ENCODE measurements around the gene SNX25.
"Not testable (repeated sequence)": the region's sequence is repeated elsewhere in the genome, so short reads cannot be mapped to it uniquely, and the experiment has no call there.

SNX25 gene

GRCh38 chr4:185304541-185304940 lies 95.1 kb downstream of the SNX25 start:
- DNase-seq (ENCODE audit: low read depth in 1 of 2, low spot score in 1 of 2): no peak

GRCh38 chr4:185304944-185305690 lies 95.7 kb downstream of the SNX25 start:
- peak in 1 of 2 donors; percentile 4 for DNase-seq (ENCODE audit: low read depth in 1 of 2, low spot score in 1 of 2)

- DNase-seq (ENCODE audit: low read depth in 1 of 2, low spot score in 1 of 2): no peak
These were observed 96.6 kb downstream of the SNX25 start for GRCh38 chr4:185305979-185306442.

GRCh38 chr4:185307136-185307950 lies 97.9 kb downstream of the SNX25 start:
- no peak for DNase-seq (ENCODE audit: low read depth in 1 of 2, low spot score in 1 of 2)

- no peak for DNase-seq (ENCODE audit: low read depth in 1 of 2, low spot score in 1 of 2)
These were observed 100.4 kb downstream of the SNX25 start for GRCh38 chr4:185309770-185310169.

GRCh38 chr4:185311113-185311888 lies 101.9 kb downstream of the SNX25 start:
- DNase-seq (ENCODE audit: low read depth in 1 of 2, low spot score in 1 of 2): no peak

GRCh38 chr4:185312699-185313098 lies 103.3 kb downstream of the SNX25 start:
- DNase-seq (ENCODE audit: low read depth in 1 of 2, low spot score in 1 of 2): no peak

GRCh38 chr4:185317462-185317861 lies 108.1 kb downstream of the SNX25 start:
- DNase-seq (ENCODE audit: low read depth in 1 of 2, low spot score in 1 of 2): not testable (repeated sequence)

GRCh38 chr4:185317880-185318279 lies 108.5 kb downstream of the SNX25 start:
- no peak for DNase-seq (ENCODE audit: low read depth in 1 of 2, low spot score in 1 of 2)

GRCh38 chr4:185318679-185319078 lies 109.3 kb downstream of the SNX25 start:
- no peak for DNase-seq (ENCODE audit: low read depth in 1 of 2, low spot score in 1 of 2)

GRCh38 chr4:185322803-185323202 lies 113.4 kb downstream of the SNX25 start:
- DNase-seq (ENCODE audit: low read depth in 1 of 2, low spot score in 1 of 2): no peak

GRCh38 chr4:185323606-185324005 lies 114.2 kb downstream of the SNX25 start:
- no peak for DNase-seq (ENCODE audit: low read depth in 1 of 2, low spot score in 1 of 2)

GRCh38 chr4:185324361-185324760 lies 115.0 kb downstream of the SNX25 start:
- not testable (repeated sequence) for DNase-seq (ENCODE audit: low read depth in 1 of 2, low spot score in 1 of 2)

GRCh38 chr4:185325721-185326120 lies 116.3 kb downstream of the SNX25 start:
- DNase-seq (ENCODE audit: low read depth in 1 of 2, low spot score in 1 of 2): not testable (repeated sequence)

GRCh38 chr4:185328586-185328985 lies 119.2 kb downstream of the SNX25 start:
- DNase-seq (ENCODE audit: low read depth in 1 of 2, low spot score in 1 of 2): no peak

- DNase-seq (ENCODE audit: low read depth in 1 of 2, low spot score in 1 of 2): not testable (repeated sequence)
These were observed 120.6 kb downstream of the SNX25 start for GRCh38 chr4:185329879-185330510.

GRCh38 chr4:185332575-185333464 lies 123.4 kb downstream of the SNX25 start:
- no peak for DNase-seq (ENCODE audit: low read depth in 1 of 2, low spot score in 1 of 2)

- no peak for DNase-seq (ENCODE audit: low read depth in 1 of 2, low spot score in 1 of 2)
These were observed 124.9 kb downstream of the SNX25 start for GRCh38 chr4:185334326-185334725.

- no peak for DNase-seq (ENCODE audit: low read depth in 1 of 2, low spot score in 1 of 2)
These were observed 126.2 kb downstream of the SNX25 start for GRCh38 chr4:185335579-185335978.

- no peak for DNase-seq (ENCODE audit: low read depth in 1 of 2, low spot score in 1 of 2)
These were observed 130.5 kb downstream of the SNX25 start for GRCh38 chr4:185339941-185340340.

All from activated CD4-positive, alpha-beta T cell treated with anti-CD3 and anti-CD28 coated beads, Interleukin-2, amount 50 U/mL, for 24 hours (primary cell).